ENCODE data around the gene ADIPOR2.

DNA sequence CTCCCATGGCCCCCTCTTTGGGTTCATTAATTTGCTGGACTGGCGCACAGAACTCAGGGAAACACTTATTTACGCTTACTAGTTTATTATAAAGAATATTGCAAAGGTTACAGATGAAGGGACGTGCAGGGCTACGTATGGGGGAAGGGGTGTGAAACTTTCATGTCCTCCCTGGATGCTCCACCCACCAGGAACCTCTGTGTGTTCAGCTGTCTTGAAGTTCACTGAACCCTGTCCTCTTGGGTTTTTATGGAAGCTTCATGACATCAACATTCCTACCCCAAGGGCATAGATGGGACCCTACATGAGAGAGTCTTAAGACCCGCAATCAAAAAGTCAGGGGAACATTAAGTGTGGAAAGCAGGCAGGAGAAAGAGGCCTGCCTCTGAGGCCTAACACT is 58.1 kb downstream of the ADIPOR2 start:
- TF ChIP-seq, protein P1, sequence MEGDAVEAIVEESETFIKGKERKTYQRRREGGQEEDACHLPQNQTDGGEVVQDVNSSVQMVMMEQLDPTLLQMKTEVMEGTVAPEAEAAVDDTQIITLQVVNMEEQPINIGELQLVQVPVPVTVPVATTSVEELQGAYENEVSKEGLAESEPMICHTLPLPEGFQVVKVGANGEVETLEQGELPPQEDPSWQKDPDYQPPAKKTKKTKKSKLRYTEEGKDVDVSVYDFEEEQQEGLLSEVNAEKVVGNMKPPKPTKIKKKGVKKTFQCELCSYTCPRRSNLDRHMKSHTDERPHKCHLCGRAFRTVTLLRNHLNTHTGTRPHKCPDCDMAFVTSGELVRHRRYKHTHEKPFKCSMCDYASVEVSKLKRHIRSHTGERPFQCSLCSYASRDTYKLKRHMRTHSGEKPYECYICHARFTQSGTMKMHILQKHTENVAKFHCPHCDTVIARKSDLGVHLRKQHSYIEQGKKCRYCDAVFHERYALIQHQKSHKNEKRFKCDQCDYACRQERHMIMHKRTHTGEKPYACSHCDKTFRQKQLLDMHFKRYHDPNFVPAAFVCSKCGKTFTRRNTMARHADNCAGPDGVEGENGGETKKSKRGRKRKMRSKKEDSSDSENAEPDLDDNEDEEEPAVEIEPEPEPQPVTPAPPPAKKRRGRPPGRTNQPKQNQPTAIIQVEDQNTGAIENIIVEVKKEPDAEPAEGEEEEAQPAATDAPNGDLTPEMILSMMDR (IDR thresholded peaks at IDR 0.05) = no peak
- no peak for TF ChIP-seq EZH2 (IDR thresholded peaks at IDR 0.05)

All from neural progenitor cell (in vitro differentiated cells).